Small intestine (tissue), 7 donors: ENCODE measurements around the gene ST8SIA6. TPM values are rescaled to one million over a fixed set of nuclear protein-coding genes. Genes with fewer than 3 reads are reported as not detected.

Experiments used
- DNase-seq, 2 donors: peaks; one replicate each; pipeline versions ENCODE4 v3.0.0 to v3.0.0-alpha.2; 2013
- FAIRE-seq: peaks from 2 replicates; lab custom pipeline; 2012; peaks lifted over from hg19 to GRCh38; lab: Jason Lieb, UNC
- H3K27ac ChIP-seq, 3 donors: one replicate each; pipeline ENCODE4 v1.5.1; 2013; ENCODE audit warnings: low read length in 2 of 3, mild to moderate bottlenecking in 2 of 3, control low read depth in 1 of 3, inconsistent platforms in 1 of 3, low read depth in 1 of 3, moderate library complexity in 1 of 3
- H3K27me3 ChIP-seq, 3 donors: one replicate each; pipeline ENCODE4 v1.6.1; 2013; ENCODE audit warnings: low read length in 3 of 3, inconsistent platforms in 1 of 3; ENCODE audit not compliant: control insufficient read depth in 3 of 3, insufficient read depth in 3 of 3
- H3K36me3 ChIP-seq, 3 donors: one replicate each; pipeline ENCODE4 v1.6.1; 2013; ENCODE audit warnings: low read length in 3 of 3, inconsistent platforms in 1 of 3, low read depth in 1 of 3, mild to moderate bottlenecking in 1 of 3, moderate library complexity in 1 of 3; ENCODE audit not compliant: control insufficient read depth in 3 of 3, insufficient read depth in 2 of 3
- H3K4me1 ChIP-seq, 3 donors: one replicate each; pipeline ENCODE4 v1.6.1; 2013; ENCODE audit warnings: low read length in 2 of 3, inconsistent platforms in 1 of 3, low read depth in 1 of 3, mild to moderate bottlenecking in 1 of 3, moderate library complexity in 1 of 3; ENCODE audit not compliant: control insufficient read depth in 3 of 3, insufficient read depth in 2 of 3
- H3K4me3 ChIP-seq, 3 donors: one replicate each; pipeline ENCODE4 v1.5.1; 2013; ENCODE audit warnings: low read length in 3 of 3, control low read depth in 1 of 3, inconsistent platforms in 1 of 3, low read depth in 1 of 3, mild to moderate bottlenecking in 1 of 3, moderate library complexity in 1 of 3
- H3K9me3 ChIP-seq, 2 donors: one replicate each; pipeline ENCODE4 v1.6.1; 2013; ENCODE audit warnings: low read depth in 1 of 2, low read length in 1 of 2; ENCODE audit not compliant: control insufficient read depth in 2 of 2, insufficient read depth in 1 of 2
- WGBS, 3 donors: extraction: QIAGEN DNeasy Blood & Tissue Kit; methylation state at CpG; one replicate each; pipeline ENCODE4 v1.1.7; 2013; 5-methylcytosine and 5-hydroxymethylcytosine counted together
- polyA plus RNA-seq, 4 donors: library from polyadenylated mRNA; stranded (reverse) in 3 of 4; unstranded in 1 of 4; fragments of 200-250 nt in 3 of 4; fragments of 120-200 nt in 1 of 4; gene quantifications; one replicate each; pipeline versions ENCODE4 v1.2.1 to v1.2.3, GENCODE V29; 2013
- donor health status: healthy with polysubstance abuse.
- donor health status: control.
- donor health status: control.
- donor health status: Bipolar disorder and iron deficiency.
- donor health status: healthy.

The ST8SIA6 gene
- polyA plus RNA-seq, 4 donors, result 0.15 to 1.5 TPM; not detected in 2

DNA sequence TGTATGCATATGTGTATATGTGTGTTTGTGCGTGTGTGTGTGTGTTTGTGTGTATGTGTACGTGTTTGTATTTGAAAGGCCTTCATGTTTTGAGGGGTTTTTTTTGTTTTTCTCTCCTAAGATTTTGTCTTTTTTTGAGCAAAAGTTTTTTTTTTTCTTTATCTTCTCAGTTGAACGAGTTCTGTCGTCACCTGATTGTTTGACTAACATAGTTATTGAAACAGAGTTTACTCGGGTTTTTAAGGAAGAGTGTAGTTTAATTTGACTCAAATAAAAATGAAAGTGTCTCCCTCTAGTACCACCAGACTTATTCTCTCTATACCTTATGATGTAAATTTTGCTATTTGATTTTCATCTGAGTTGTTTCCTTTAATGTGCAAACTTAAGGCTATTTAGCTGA lies 73.5 kb downstream of the ST8SIA6 start:
- H3K4me1 ChIP-seq, result no peaks in the 10 kb centered on the region
- FAIRE-seq, result no peak
- no peaks in the 10 kb centered on the region for H3K36me3 ChIP-seq
- 41 to 57% (median 43%) methylated on average over 5 of the region's 5 CpGs for WGBS, 3 donors
- no peaks in the 10 kb centered on the region for H3K9me3 ChIP-seq
- no peak for DNase-seq
- H3K27me3 ChIP-seq, result no peaks in the 10 kb centered on the region
- no peak overlapping the region for H3K4me3 ChIP-seq
- no peak overlapping the region for H3K27ac ChIP-seq

DNA sequence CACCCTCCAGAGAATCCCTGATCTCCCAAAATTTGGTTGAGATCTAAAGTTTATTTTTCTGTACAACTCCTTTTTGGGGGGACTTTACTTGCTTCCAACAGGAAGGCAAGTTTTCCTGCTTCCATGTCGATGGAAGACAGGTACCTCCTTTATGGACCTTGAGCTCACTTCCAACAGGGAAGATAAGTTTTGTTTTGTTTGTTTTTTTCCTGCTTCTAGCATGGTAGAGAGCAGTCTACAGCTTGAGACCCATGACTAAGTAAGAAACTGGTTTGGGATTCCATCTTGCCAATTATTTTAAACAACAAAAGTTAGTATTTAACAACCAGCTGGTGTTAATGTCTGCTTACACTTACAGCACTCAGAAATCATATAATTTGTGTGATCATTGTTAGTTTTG lies 74.4 kb downstream of the ST8SIA6 start:
- H3K4me3 ChIP-seq, result no peak overlapping the region
- 7 to 42% (median 36%) methylated on average over 1 of the region's 1 CpG for WGBS, 3 donors
- no peak for FAIRE-seq
- DNase-seq, result peak; percentile 21 to 24
- no peaks in the 10 kb centered on the region for H3K27me3 ChIP-seq
- H3K9me3 ChIP-seq, result no peaks in the 10 kb centered on the region
- H3K27ac ChIP-seq, result no peak overlapping the region
- H3K36me3 ChIP-seq, result no peaks in the 10 kb centered on the region
- H3K4me1 ChIP-seq, result no peaks in the 10 kb centered on the region

DNA sequence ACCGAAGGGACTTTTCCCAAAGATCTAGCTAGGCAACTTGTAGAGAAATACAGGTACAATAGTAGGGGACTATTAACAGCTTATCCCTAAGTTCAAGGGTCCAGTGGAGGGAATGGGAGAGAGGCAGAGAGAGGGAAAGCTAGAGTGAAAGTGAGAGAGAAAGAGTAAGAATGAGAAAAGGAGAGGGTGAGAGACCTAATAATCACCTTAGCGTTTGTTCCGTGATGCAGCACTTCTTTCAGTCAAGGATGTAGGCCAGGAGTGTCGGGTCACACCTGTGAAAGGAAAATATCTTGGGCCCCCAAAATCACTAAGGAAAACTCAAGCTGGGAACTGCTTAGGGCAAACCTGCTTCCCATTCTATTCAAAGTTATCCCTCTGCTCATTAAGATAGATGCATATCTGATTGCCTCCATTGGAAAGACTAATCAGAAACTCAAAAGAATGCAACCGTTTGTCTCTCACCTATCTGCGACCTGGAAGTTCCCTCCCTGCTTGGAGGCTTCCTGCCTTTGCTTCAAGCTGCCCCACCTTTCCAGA lies 75.2 kb downstream of the ST8SIA6 start:
- Histone ChIP-seq H3K4me3 (no peak overlapping the region), H3K4me1 (no peaks in the 10 kb centered on the region), H3K36me3 (no peaks in the 10 kb centered on the region), H3K27me3 (no peaks in the 10 kb centered on the region), H3K27ac (no peak overlapping the region), H3K9me3 (no peaks in the 10 kb centered on the region)
- DNase-seq (no peak), FAIRE-seq (no peak)
- 76 to 87% (median 84%) methylated on average over 6 of the region's 6 CpGs for WGBS, 3 donors

DNA sequence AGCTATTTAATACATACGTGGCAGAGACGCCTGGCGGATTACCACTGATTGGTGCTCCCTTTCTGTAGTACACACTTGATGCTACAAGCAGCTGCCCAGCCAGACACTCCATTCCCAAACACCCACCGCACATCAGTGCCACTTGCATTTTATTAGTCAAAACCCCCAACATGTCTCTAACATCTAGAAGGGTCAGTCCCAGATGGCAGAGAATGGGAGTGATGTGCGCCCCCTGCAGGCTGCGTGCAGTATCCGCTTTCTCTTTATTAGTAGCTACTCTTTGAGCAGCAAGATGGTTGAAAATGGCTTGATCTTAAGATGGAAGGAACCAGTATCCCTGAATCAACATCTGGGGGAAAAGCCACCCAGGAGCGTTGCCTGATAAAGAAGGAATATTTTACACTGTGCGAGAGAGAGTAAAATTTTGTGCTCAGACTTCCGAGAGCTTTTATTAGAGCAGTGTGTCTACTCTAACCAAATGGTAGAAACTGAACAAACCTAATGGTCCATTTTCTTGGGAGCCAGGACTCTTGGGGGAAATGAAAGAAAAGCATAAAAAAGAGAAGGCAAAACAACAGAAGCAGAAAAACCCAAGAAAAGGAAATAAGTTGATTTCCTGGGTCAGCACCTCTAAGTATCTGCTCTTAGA lies 78.3 kb downstream of the ST8SIA6 start:
- Histone ChIP-seq H3K4me1 (no peaks in the 10 kb centered on the region), H3K9me3 (no peaks in the 10 kb centered on the region), H3K4me3 (no peak overlapping the region), H3K27ac (no peak overlapping the region), H3K36me3 (no peaks in the 10 kb centered on the region), H3K27me3 (no peaks in the 10 kb centered on the region)
- 80 to 91% (median 85%) methylated on average over 10 of the region's 10 CpGs for whole genome bisulfite sequencing, 3 donors
- DNase-seq, result no peak
- FAIRE-seq, result no peak

DNA sequence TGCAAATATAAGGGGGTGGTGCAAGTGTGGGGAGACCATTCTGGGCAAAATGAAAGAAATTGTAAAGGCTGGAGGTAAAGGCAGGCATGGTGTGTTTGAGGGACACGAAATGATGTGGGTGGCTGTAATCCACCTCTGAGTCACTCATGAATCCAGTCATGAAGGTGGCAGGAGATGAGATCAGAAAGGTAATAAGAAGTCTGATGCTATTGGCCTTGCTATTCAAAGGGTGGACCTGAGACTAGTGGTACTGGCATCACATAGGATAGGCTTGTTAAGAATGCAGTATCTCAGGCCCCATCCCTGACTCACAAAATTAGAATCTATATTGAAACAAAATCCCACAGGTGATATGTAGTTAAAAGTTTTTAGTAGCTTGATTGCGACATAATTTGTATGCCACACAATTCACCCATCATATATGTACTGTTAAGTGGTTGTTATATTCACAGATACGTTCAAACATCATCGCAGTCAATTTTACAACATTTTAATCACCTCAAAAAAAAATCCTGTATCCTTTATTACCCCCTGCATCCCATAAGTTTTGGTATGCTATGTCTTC lies 85.6 kb downstream of the ST8SIA6 start:
- DNase-seq, result no peak
- no peaks in the 10 kb centered on the region for H3K36me3 ChIP-seq
- peaks cover 0 to 7% of the 10 kb centered on the region in 2 donors for H3K9me3 ChIP-seq
- FAIRE-seq, result no peak
- H3K4me1 ChIP-seq, result no peaks in the 10 kb centered on the region
- H3K27me3 ChIP-seq, result peaks cover 0 to 5% (median 0%) of the 10 kb centered on the region in 3 donors
- 85 to 90% (median 89%) methylated on average over 4 of the region's 4 CpGs for WGBS, 3 donors
- no peak overlapping the region for H3K4me3 ChIP-seq
- no peak overlapping the region for H3K27ac ChIP-seq

DNA sequence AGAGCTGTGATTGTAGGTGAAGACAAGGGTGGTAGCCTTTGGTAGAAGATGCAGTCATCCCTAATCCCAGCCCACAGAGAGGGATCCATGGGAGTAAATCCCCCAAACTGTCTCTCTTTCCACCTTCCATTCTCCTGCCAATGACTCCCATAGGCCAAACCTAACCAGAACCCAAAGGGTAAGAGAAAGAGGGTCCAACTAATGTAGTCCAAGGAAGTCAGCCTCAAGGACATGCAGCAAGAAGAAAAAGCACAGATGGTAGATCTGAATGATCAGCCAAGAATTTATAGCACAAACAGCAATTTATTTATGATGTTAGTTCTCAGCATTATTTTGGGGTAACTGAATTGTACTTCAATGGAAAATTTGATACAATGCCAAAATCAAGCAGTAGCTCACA lies 87.7 kb downstream of the ST8SIA6 start:
- DNase-seq (no peak), FAIRE-seq (no peak)
- Histone ChIP-seq H3K36me3 (no peaks in the 10 kb centered on the region), H3K9me3 (peaks cover 0 to 7% of the 10 kb centered on the region in 2 donors), H3K27ac (no peak overlapping the region), H3K27me3 (peaks cover 0 to 5% (median 0%) of the 10 kb centered on the region in 3 donors), H3K4me1 (no peaks in the 10 kb centered on the region), H3K4me3 (no peak overlapping the region)

DNA sequence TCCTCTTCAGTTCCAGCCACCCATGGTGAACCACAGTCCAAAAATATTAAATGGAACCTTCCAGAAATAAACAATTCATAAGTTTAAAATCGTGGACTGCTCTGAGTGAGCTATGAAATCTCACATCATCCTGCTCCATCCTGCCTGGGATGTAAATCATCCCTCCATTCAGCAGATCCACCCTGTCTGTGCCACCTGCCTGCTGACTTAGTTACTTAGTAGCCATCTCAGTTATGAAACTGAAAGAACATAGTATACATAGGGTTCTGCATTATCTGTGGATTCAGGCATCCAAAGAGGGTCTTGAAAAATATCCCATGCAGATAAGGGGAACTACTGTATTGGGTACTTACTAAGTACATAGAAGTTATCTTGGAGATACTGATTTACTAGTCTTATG lies 89.0 kb downstream of the ST8SIA6 start:
- Histone ChIP-seq H3K27ac (no peak overlapping the region), H3K4me1 (no peaks in the 10 kb centered on the region), H3K9me3 (peaks cover 0 to 7% of the 10 kb centered on the region in 2 donors), H3K27me3 (peaks cover 0 to 5% (median 0%) of the 10 kb centered on the region in 3 donors), H3K36me3 (no peaks in the 10 kb centered on the region), H3K4me3 (no peak overlapping the region)
- DNase-seq, result no peak
- FAIRE-seq, result no peak
- WGBS, 3 donors, result 36 to 50% (median 48%) methylated on average over 1 of the region's 1 CpG

DNA sequence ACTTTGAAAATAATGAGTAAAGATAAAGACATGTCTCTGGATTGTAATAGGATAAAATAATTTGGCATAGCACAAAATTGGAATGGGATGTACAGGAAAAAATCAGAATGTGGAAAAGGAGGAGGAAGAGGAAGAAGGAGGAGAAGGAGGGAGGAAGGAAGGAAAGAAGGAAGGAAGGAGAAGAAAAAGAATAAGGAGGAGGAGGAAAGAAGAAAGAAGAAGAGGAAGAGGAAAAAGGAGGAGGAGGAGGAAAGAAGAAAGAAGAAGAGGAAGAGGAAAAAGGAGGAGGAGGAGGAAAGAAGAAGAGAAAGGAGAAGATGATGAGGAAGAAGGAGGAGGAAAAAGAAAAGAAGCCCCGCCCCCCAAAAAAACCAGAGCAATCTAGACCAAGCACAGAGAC lies 95.9 kb downstream of the ST8SIA6 start:
- Histone ChIP-seq H3K9me3 (no peaks in the 10 kb centered on the region), H3K36me3 (no peaks in the 10 kb centered on the region), H3K4me1 (no peaks in the 10 kb centered on the region), H3K27me3 (no peaks in the 10 kb centered on the region), H3K27ac (no peak overlapping the region), H3K4me3 (no peak overlapping the region)
- WGBS, 3 donors, result 41 to 91% (median 89%) methylated on average over 1 of the region's 1 CpG
- DNase-seq, result no peak
- FAIRE-seq, result no peak
